Measurements from ENCODE around the gene KIF13A. TPM values are rescaled to one million over a fixed set of nuclear protein-coding genes. Genes with fewer than 3 reads are reported as not detected.

KIF13A gene
- total RNA-seq, 1 experiment from 2014 or later, result 52.2 TPM

GRCh38 chr6:17842934-17843821 is 144.3 kb downstream of the KIF13A start:
- no peak overlapping the region for H3K27ac ChIP-seq
- BruUV-seq (replicated peaks), result no TSS peak
- intact Hi-C loops (cut with micrococcal nuclease; ENCODE audit: unreplicated experiment), result no loop called here
- no peaks in the 10 kb centered on the region for H3K36me3 ChIP-seq (ENCODE audit: low read depth)
- H3K4me1 ChIP-seq (replicated peaks; ENCODE audit: insufficient read depth), result no peaks in the 10 kb centered on the region
- no peaks in the 10 kb centered on the region for H3K79me2 ChIP-seq (ENCODE audit: low read depth)
- no peaks in the 10 kb centered on the region for H4K20me1 ChIP-seq (ENCODE audit: insufficient read depth)
- H3K27me3 ChIP-seq (ENCODE audit: insufficient read depth, low read depth), result no peaks in the 10 kb centered on the region
- no peak for DNase-seq
- POLR2A ChIA-PET (ENCODE audit: unreplicated experiment), result no interaction called here
- no peaks in the 10 kb centered on the region for H3K9me2 ChIP-seq (ENCODE audit: insufficient read depth)
- no peak overlapping the region for H3K4me3 ChIP-seq
- no peak overlapping the region for H3K4me2 ChIP-seq
- no peaks in the 10 kb centered on the region for H3K9me3 ChIP-seq (ENCODE audit: insufficient read depth, low read depth)
- no peak overlapping the region for H2AFZ ChIP-seq
- no peaks in the 10 kb centered on the region for H3F3A ChIP-seq (ENCODE audit: insufficient read depth, low read depth)
- CTCF ChIA-PET, result no interaction called here
- no peak for TF ChIP-seq EZH2 (IDR thresholded peaks at IDR 0.05; ENCODE audit: low read depth)
- TF ChIP-seq CTCF (conservative IDR thresholded peaks at IDR 0.05), result no peak

GRCh38 chr6:17842014-17842776 is 145.2 kb downstream of the KIF13A start:
- H3K79me2 ChIP-seq (ENCODE audit: low read depth), result no peaks in the 10 kb centered on the region
- no peak overlapping the region for H3K4me3 ChIP-seq
- H2AFZ ChIP-seq, result no peak overlapping the region
- H3K27ac ChIP-seq, result no peak overlapping the region
- H3K27me3 ChIP-seq (ENCODE audit: insufficient read depth, low read depth), result no peaks in the 10 kb centered on the region
- no peak for DNase-seq
- peaks cover 1% of the 10 kb centered on the region; the same call in 1 of the 2 replicates for H3K36me3 ChIP-seq (ENCODE audit: low read depth)
- CTCF ChIA-PET, result no interaction called here
- POLR2A ChIA-PET (ENCODE audit: unreplicated experiment), result no interaction called here
- intact Hi-C loops (cut with micrococcal nuclease; ENCODE audit: unreplicated experiment), result no loop called here
- H3K4me2 ChIP-seq, result no peak overlapping the region
- no peaks in the 10 kb centered on the region for H3K4me1 ChIP-seq (replicated peaks; ENCODE audit: insufficient read depth)
- TF ChIP-seq EZH2 (IDR thresholded peaks at IDR 0.05; ENCODE audit: low read depth), result no peak
- TF ChIP-seq CTCF (conservative IDR thresholded peaks at IDR 0.05), result no peak
- no peaks in the 10 kb centered on the region for H3F3A ChIP-seq (ENCODE audit: insufficient read depth, low read depth)
- no peaks in the 10 kb centered on the region for H3K9me3 ChIP-seq (ENCODE audit: insufficient read depth, low read depth)
- no TSS peak for BruUV-seq (replicated peaks)
- H3K9me2 ChIP-seq (ENCODE audit: insufficient read depth), result no peaks in the 10 kb centered on the region
- no peaks in the 10 kb centered on the region for H4K20me1 ChIP-seq (ENCODE audit: insufficient read depth)

- no peak overlapping the region for H3K4me3 ChIP-seq
- H3K4me2 ChIP-seq, result no peak overlapping the region
- no peaks in the 10 kb centered on the region for H3K9me3 ChIP-seq (ENCODE audit: insufficient read depth, low read depth)
- no peaks in the 10 kb centered on the region for H3F3A ChIP-seq (ENCODE audit: insufficient read depth, low read depth)
- no peak overlapping the region for H3K27ac ChIP-seq
- no peak for TF ChIP-seq CTCF (conservative IDR thresholded peaks at IDR 0.05)
- TF ChIP-seq EZH2 (IDR thresholded peaks at IDR 0.05; ENCODE audit: low read depth), result no peak
- H3K4me1 ChIP-seq (replicated peaks; ENCODE audit: insufficient read depth), result no peaks in the 10 kb centered on the region
- H4K20me1 ChIP-seq (ENCODE audit: insufficient read depth), result no peaks in the 10 kb centered on the region
- no peak overlapping the region for H2AFZ ChIP-seq
- no TSS peak for BruUV-seq (replicated peaks)
- ChIA-PET CTCF (interaction anchor here (0.6 kb wide), 1 partner anchor 40 kb away, joined by 3 read pairs; no protein-coding TSS in a partner anchor), POLR2A (ENCODE audit: unreplicated experiment) (no interaction called here)
- H3K36me3 ChIP-seq (ENCODE audit: low read depth), result peaks cover 12% of the 10 kb centered on the region; the same call in 1 of the 2 replicates
- H3K79me2 ChIP-seq (ENCODE audit: low read depth), result no peaks in the 10 kb centered on the region
- DNase-seq, result no peak
- no peaks in the 10 kb centered on the region for H3K27me3 ChIP-seq (ENCODE audit: insufficient read depth, low read depth)
- H3K9me2 ChIP-seq (ENCODE audit: insufficient read depth), result no peaks in the 10 kb centered on the region
- intact Hi-C loops (cut with micrococcal nuclease; ENCODE audit: unreplicated experiment), result no loop called here
These were observed 147.8 kb downstream of the KIF13A start for GRCh38 chr6:17839513-17840223.
